ENCODE measurements around the gene SBK2.

SBK2 gene

GRCh38 chr19:55491546-55492360 is 45.2 kb downstream of the SBK2 start:
- no peaks in the 10 kb centered on the region for H3K36me3 Mint-ChIP-seq (ENCODE audit: low read depth)
- no peaks in the 10 kb centered on the region for H3K9me3 Mint-ChIP-seq
- H3K27me3 Mint-ChIP-seq (ENCODE audit: low read depth) = no peaks in the 10 kb centered on the region
- H3K4me1 Mint-ChIP-seq (ENCODE audit: low read depth) = no peaks in the 10 kb centered on the region
- no peak overlapping the region for H3K27ac Mint-ChIP-seq
- no peak overlapping the region for H3K4me3 Mint-ChIP-seq

GRCh38 chr19:55490478-55491432 is 46.2 kb downstream of the SBK2 start:
- no peaks in the 10 kb centered on the region for H3K9me3 Mint-ChIP-seq
- H3K36me3 Mint-ChIP-seq (ENCODE audit: low read depth) = no peaks in the 10 kb centered on the region
- no peak overlapping the region for H3K27ac Mint-ChIP-seq
- H3K4me1 Mint-ChIP-seq (ENCODE audit: low read depth) = no peaks in the 10 kb centered on the region
- no peak overlapping the region for H3K4me3 Mint-ChIP-seq
- no peaks in the 10 kb centered on the region for H3K27me3 Mint-ChIP-seq (ENCODE audit: low read depth)

GRCh38 chr19:55489711-55490477 is 47.0 kb downstream of the SBK2 start:
- no peak overlapping the region for H3K27ac Mint-ChIP-seq
- no peaks in the 10 kb centered on the region for H3K27me3 Mint-ChIP-seq (ENCODE audit: low read depth)
- H3K36me3 Mint-ChIP-seq (ENCODE audit: low read depth) = no peaks in the 10 kb centered on the region

GRCh38 chr19:55488986-55489710 is 47.8 kb downstream of the SBK2 start:
- H3K9me3 Mint-ChIP-seq = no peaks in the 10 kb centered on the region
- H3K36me3 Mint-ChIP-seq (ENCODE audit: low read depth) = no peaks in the 10 kb centered on the region
- no peaks in the 10 kb centered on the region for H3K27me3 Mint-ChIP-seq (ENCODE audit: low read depth)
- no peak overlapping the region for H3K4me3 Mint-ChIP-seq
- no peaks in the 10 kb centered on the region for H3K4me1 Mint-ChIP-seq (ENCODE audit: low read depth)
- H3K27ac Mint-ChIP-seq = no peak overlapping the region

More at GRCh38 chr19:55489711-55490477, 47.0 kb downstream of the SBK2 start:
- H3K4me1 Mint-ChIP-seq (ENCODE audit: low read depth) = no peaks in the 10 kb centered on the region
- H3K4me3 Mint-ChIP-seq = no peak overlapping the region
- H3K9me3 Mint-ChIP-seq = no peaks in the 10 kb centered on the region

GRCh38 chr19:55487924-55488687 is 48.8 kb downstream of the SBK2 start, which contains the start of gene SSC5D:
SSC5D (plus strand) TSS chr19:55488436; CDS start chr19:55488590, 154 bp downstream.
- Mint-ChIP-seq H3K27me3 (ENCODE audit: low read depth) (no peaks in the 10 kb centered on the region), H3K27ac (peak within 1 kb of the TSS; percentile 15), H3K9me3 (no peaks in the 10 kb centered on the region), H3K4me1 (ENCODE audit: low read depth) (no peaks in the 10 kb centered on the region), H3K4me3 (peak within 1 kb of the TSS; percentile 28), H3K36me3 (ENCODE audit: low read depth) (no peaks in the 10 kb centered on the region)

GRCh38 chr19:55486971-55487923 is 49.7 kb downstream of the SBK2 start:
- H3K36me3 Mint-ChIP-seq (ENCODE audit: low read depth) = no peaks in the 10 kb centered on the region
- H3K27me3 Mint-ChIP-seq (ENCODE audit: low read depth) = no peaks in the 10 kb centered on the region
- no peaks in the 10 kb centered on the region for H3K4me1 Mint-ChIP-seq (ENCODE audit: low read depth)
- peak overlapping the region; percentile 15 for H3K27ac Mint-ChIP-seq
- H3K9me3 Mint-ChIP-seq = no peaks in the 10 kb centered on the region
- H3K4me3 Mint-ChIP-seq = peak overlapping the region; percentile 28

GRCh38 chr19:55486043-55486970 is 50.6 kb downstream of the SBK2 start:
- Mint-ChIP-seq H3K4me3 (peak overlapping the region; percentile 73), H3K36me3 (ENCODE audit: low read depth) (no peaks in the 10 kb centered on the region), H3K27me3 (ENCODE audit: low read depth) (no peaks in the 10 kb centered on the region), H3K9me3 (no peaks in the 10 kb centered on the region), H3K4me1 (ENCODE audit: low read depth) (no peaks in the 10 kb centered on the region), H3K27ac (peak overlapping the region; percentile 28)

- Mint-ChIP-seq H3K4me1 (ENCODE audit: low read depth) (no peaks in the 10 kb centered on the region), H3K27ac (peak overlapping the region; percentile 28), H3K27me3 (ENCODE audit: low read depth) (no peaks in the 10 kb centered on the region), H3K36me3 (ENCODE audit: low read depth) (no peaks in the 10 kb centered on the region), H3K4me3 (peak overlapping the region; percentile 78), H3K9me3 (no peaks in the 10 kb centered on the region)
Measured at GRCh38 chr19:55485439-55486011, 51.4 kb downstream of the SBK2 start.

- Mint-ChIP-seq H3K4me3 (peak within 1 kb of the TSS; percentile 78), H3K9me3 (no peaks in the 10 kb centered on the region), H3K27ac (peak within 1 kb of the TSS; percentile 49), H3K36me3 (ENCODE audit: low read depth) (no peaks in the 10 kb centered on the region), H3K4me1 (ENCODE audit: low read depth) (peaks cover 3% of the 10 kb centered on the region), H3K27me3 (ENCODE audit: low read depth) (no peaks in the 10 kb centered on the region)
Measured at GRCh38 chr19:55484593-55485438, 52.1 kb downstream of the SBK2 start, which contains the start of gene NAT14. NAT14 (plus strand) TSS chr19:55485188; CDS start chr19:55485709, 521 bp downstream.

- H3K27ac Mint-ChIP-seq = no peak overlapping the region
- peaks cover 7% of the 10 kb centered on the region for H3K4me1 Mint-ChIP-seq (ENCODE audit: low read depth)
Measured at GRCh38 chr19:55483706-55484592, 53.0 kb downstream of the SBK2 start.

More at GRCh38 chr19:55483706-55484592, 53.0 kb downstream of the SBK2 start:
- H3K4me3 Mint-ChIP-seq = peak overlapping the region; percentile 78
- no peaks in the 10 kb centered on the region for H3K36me3 Mint-ChIP-seq (ENCODE audit: low read depth)
- H3K27me3 Mint-ChIP-seq (ENCODE audit: low read depth) = no peaks in the 10 kb centered on the region
- H3K9me3 Mint-ChIP-seq = no peaks in the 10 kb centered on the region

All from T-helper 1 cell treated with Interleukin-12 subunit alpha and Interleukin-12 subunit beta and Interleukin-4 antibody, amounts not matched to agents 30 μg/mL and 1 μg/mL, for 36 hours (primary cell).